Osteocyte (in vitro differentiated cells): ENCODE measurements around the gene KRCC1. TPM values are rescaled to one million over a fixed set of nuclear protein-coding genes. Genes with fewer than 3 reads are reported as not detected.

ENCODE experiments used
- DNase-seq: peaks from one replicate; pipeline ENCODE4 v3.0.0; 2021; ENCODE audit warnings: mixed read lengths; ENCODE audit not compliant: unreplicated experiment; ENCODE audit errors: extremely low spot score
- H3K27ac Mint-ChIP-seq: one replicate; pipeline ENCODE4 v1.8.0; 2021; ENCODE audit warnings: mild to moderate bottlenecking, mixed read lengths; ENCODE audit not compliant: unreplicated experiment
- H3K27me3 Mint-ChIP-seq: one replicate; pipeline ENCODE4 v1.8.0; 2021; ENCODE audit warnings: mixed read lengths; ENCODE audit not compliant: unreplicated experiment
- H3K36me3 Mint-ChIP-seq: one replicate; pipeline ENCODE4 v1.8.0; 2021; ENCODE audit warnings: mixed read lengths; ENCODE audit not compliant: unreplicated experiment
- H3K4me1 Mint-ChIP-seq: one replicate; pipeline ENCODE4 v1.8.0; 2021; ENCODE audit warnings: mixed read lengths; ENCODE audit not compliant: unreplicated experiment
- H3K4me3 Mint-ChIP-seq: one replicate; pipeline ENCODE4 v1.8.0; 2021; ENCODE audit warnings: mild to moderate bottlenecking, moderate library complexity, mixed read lengths; ENCODE audit not compliant: unreplicated experiment
- H3K9me3 Mint-ChIP-seq: one replicate; pipeline ENCODE4 v1.8.0; 2021; ENCODE audit warnings: mixed read lengths; ENCODE audit not compliant: unreplicated experiment
- total RNA-seq: library from RNA; stranded (reverse); gene quantifications from 2 replicates; pipeline ENCODE4 v1.2.1, GENCODE V29; 2021
- TF ChIP-seq, protein P1 (sequence below): fragments of 200-600 bp; sonication (generic); IDR thresholded peaks from 2 replicates; pipeline ENCODE4 v1.5.0; 2021; ENCODE audit warnings: antibody characterized with exemption, mild to moderate bottlenecking, moderate library complexity

Gene KRCC1
- total RNA-seq, 1 donor from 2014 or later, result 22.4 TPM

DNA sequence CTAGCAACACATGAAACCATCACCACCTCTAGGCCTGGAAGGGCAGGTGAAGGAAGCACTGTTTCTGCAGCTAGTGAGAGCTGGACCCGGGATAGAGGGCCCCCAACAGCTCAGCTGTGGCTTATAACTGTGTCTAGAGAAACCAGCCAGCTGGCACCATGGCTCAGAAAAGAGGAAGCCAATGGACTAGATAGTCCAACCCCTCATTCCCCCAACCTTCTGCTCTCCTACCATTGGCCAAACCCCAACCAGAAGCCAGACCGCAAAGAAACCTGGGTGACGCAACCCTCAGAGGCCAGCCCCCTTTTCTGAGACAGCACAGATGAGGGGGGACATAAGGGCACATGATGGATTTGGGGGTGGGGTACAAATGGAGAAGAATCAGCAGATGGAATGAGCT lies 36.4 kb upstream of the KRCC1 start:
- TF ChIP-seq, protein P1, sequence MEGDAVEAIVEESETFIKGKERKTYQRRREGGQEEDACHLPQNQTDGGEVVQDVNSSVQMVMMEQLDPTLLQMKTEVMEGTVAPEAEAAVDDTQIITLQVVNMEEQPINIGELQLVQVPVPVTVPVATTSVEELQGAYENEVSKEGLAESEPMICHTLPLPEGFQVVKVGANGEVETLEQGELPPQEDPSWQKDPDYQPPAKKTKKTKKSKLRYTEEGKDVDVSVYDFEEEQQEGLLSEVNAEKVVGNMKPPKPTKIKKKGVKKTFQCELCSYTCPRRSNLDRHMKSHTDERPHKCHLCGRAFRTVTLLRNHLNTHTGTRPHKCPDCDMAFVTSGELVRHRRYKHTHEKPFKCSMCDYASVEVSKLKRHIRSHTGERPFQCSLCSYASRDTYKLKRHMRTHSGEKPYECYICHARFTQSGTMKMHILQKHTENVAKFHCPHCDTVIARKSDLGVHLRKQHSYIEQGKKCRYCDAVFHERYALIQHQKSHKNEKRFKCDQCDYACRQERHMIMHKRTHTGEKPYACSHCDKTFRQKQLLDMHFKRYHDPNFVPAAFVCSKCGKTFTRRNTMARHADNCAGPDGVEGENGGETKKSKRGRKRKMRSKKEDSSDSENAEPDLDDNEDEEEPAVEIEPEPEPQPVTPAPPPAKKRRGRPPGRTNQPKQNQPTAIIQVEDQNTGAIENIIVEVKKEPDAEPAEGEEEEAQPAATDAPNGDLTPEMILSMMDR, result no peak
- no peak for DNase-seq
- Mint-ChIP-seq H3K27me3 (peaks cover 18% of the 10 kb centered on the region), H3K27ac (no peak overlapping the region), H3K9me3 (no peaks in the 10 kb centered on the region), H3K4me3 (no peak overlapping the region), H3K4me1 (no peaks in the 10 kb centered on the region), H3K36me3 (no peaks in the 10 kb centered on the region)

GRCh38 chr2:88090446-88091283 lies 35.1 kb upstream of the KRCC1 start:
- H3K36me3 Mint-ChIP-seq, result no peaks in the 10 kb centered on the region

DNA sequence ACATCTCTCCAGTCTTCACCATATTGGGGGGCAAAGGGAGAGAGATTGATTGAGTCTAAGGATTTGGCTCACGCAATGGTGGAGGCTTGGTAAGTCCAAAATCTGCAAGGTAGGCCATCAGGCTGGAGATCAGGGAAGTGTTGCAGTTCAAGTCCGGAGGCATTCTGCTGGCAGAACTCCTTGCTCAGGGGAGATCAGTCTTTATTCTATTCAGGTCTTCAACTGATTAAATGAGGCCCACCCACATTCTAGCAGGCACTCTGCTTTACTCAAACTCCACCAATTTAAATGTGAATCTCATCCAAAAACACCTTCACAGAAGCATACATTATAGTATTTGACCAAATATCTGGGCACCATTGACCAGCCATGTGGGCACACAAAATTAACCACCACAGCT lies 33.4 kb upstream of the KRCC1 start:
- Mint-ChIP-seq H3K27ac (no peak overlapping the region), H3K4me1 (no peaks in the 10 kb centered on the region), H3K4me3 (no peak overlapping the region), H3K27me3 (peaks cover 9% of the 10 kb centered on the region), H3K36me3 (no peaks in the 10 kb centered on the region), H3K9me3 (no peaks in the 10 kb centered on the region)
- no peak for DNase-seq
- TF ChIP-seq, protein P1, result no peak

More at GRCh38 chr2:88090446-88091283, 35.1 kb upstream of the KRCC1 start:
- Mint-ChIP-seq H3K9me3 (no peaks in the 10 kb centered on the region), H3K4me1 (no peaks in the 10 kb centered on the region), H3K27me3 (peaks cover 14% of the 10 kb centered on the region), H3K4me3 (no peak overlapping the region), H3K27ac (no peak overlapping the region)
- no peak for DNase-seq
- TF ChIP-seq, protein P1, result no peak

DNA sequence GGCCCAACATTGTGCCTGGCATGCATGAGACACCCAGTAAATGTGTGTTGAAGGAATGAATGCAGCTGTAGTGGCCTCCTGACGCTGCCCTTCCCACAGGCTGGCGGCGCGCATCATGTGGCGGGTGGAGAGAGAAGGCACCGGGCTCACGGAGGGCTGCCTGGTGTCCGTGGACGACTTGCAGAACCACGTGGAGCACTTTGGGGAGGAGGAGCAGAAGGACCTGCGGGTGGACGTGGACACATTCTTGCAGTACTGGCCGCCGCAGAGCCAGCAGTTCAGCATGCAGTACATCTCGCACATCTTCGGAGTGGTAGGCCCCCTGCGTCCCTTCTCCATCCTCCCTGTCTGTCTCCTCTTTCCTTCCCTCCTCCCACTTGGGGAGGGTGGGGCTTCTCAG lies 32.2 kb upstream of the KRCC1 start:
- TF ChIP-seq, protein P1, result no peak
- DNase-seq, result no peak
- Mint-ChIP-seq H3K9me3 (no peaks in the 10 kb centered on the region), H3K4me1 (no peaks in the 10 kb centered on the region), H3K27me3 (peaks cover 4% of the 10 kb centered on the region), H3K4me3 (no peak overlapping the region), H3K36me3 (no peaks in the 10 kb centered on the region), H3K27ac (no peak overlapping the region)

- peaks cover 4% of the 10 kb centered on the region for H3K27me3 Mint-ChIP-seq
- H3K36me3 Mint-ChIP-seq, result no peaks in the 10 kb centered on the region
- H3K4me3 Mint-ChIP-seq, result no peak overlapping the region
- no peak overlapping the region for H3K27ac Mint-ChIP-seq
- H3K9me3 Mint-ChIP-seq, result no peaks in the 10 kb centered on the region
- no peak for DNase-seq
- TF ChIP-seq, protein P1, result no peak
- no peaks in the 10 kb centered on the region for H3K4me1 Mint-ChIP-seq
Observed at GRCh38 chr2:88087073-88087472, 31.5 kb upstream of the KRCC1 start.
